Measurements from ENCODE around the gene FHAD1. TPM values are rescaled to one million over a fixed set of nuclear protein-coding genes. Genes with fewer than 3 reads are reported as not detected.

FHAD1 gene
- total and polyA plus RNA-seq, 9 of the 15 experiments (the other 6 are each of a cell fraction or from before 2014, with no cell fraction given): 0.32 to 2.1 (median 1.5) TPM; not detected in 1

GRCh38 chr1:15260418-15261154 is 13.6 kb downstream of the FHAD1 start (continued):
- TF ChIP-seq ZNF224 (CRISPR knock-in tag; IDR thresholded peaks at IDR 0.05): no peak
- TF ChIP-seq CUX1 (CRISPR knock-in tag; IDR thresholded peaks at IDR 0.05): no peak
- TF ChIP-seq ZBTB49 (CRISPR knock-in tag; IDR thresholded peaks at IDR 0.05; ENCODE audit: borderline replicate concordance): no peak
- TF ChIP-seq SOX6 (IDR thresholded peaks at IDR 0.05): peak; percentile 99
- no peak for TF ChIP-seq ATF2 (CRISPR knock-in tag; IDR thresholded peaks at IDR 0.05)
- TF ChIP-seq E2F6 (IDR thresholded peaks at IDR 0.05; ENCODE audit: borderline replicate concordance in 1 of 2, extremely low read depth in 1 of 2, insufficient read depth in 1 of 2, insufficient read length in 1 of 2, low read depth in 1 of 2, low read length in 1 of 2, poor library complexity in 1 of 2, severe bottlenecking in 1 of 2): no peak
- no peak for TF ChIP-seq BCLAF1 (IDR thresholded peaks at IDR 0.05; ENCODE audit: borderline replicate concordance in 1 of 2, control insufficient read depth in 1 of 2, low read depth in 2 of 2, low read length in 1 of 2)
- TF ChIP-seq CGGBP1 (CRISPR knock-in tag; IDR thresholded peaks at IDR 0.05): no peak
- no peak for TF ChIP-seq SRSF7 (optimal IDR thresholded peaks at IDR 0.05; ENCODE audit: low read depth, low read length)

Measured in K562 (cell line).